B cell (primary cell): ENCODE data around the gene GPR137B. TPM values are rescaled to one million over a fixed set of nuclear protein-coding genes. Genes with fewer than 3 reads are reported as not detected.

Experiments used
- ATAC-seq: fragments of 200-7000 bp; cut with Tn5 transposase; one replicate; pipeline ENCODE4 v1.10.0; 2021; ENCODE audit warnings: low read depth, mild to moderate bottlenecking, moderate number of reproducible peaks, moderate library complexity
- CTCF ChIA-PET: fragments of 350-600 bp; sonication (Branson Sonifier 250); formaldehyde crosslinking; loops from one replicate; lab custom pipeline; 2021; ENCODE audit warnings: antibody characterized with exemption, inconsistent platforms; lab: Charles Lee
- POLR2A ChIA-PET: fragments of 350-600 bp; sonication (Branson Sonifier 250); formaldehyde crosslinking; loops from one replicate; lab custom pipeline; 2021; ENCODE audit warnings: antibody characterized with exemption; lab: Charles Lee
- DNase-seq: peaks from one replicate; pipeline ENCODE4 v3.0.0; 2013
- H2AFZ ChIP-seq: 2 replicates; pipeline ENCODE4 v1.6.1; 2012; ENCODE audit warnings: mild to moderate bottlenecking, low read depth, low read length; ENCODE audit not compliant: insufficient read depth, poor library complexity, severe bottlenecking
- H3K27ac ChIP-seq, 2 donors: 1 replicate in 1 of 2; 2 replicates in 1 of 2; pipeline ENCODE4 v1.5.1; 2012 to 2013; ENCODE audit warnings: low read length in 2 of 2, mild to moderate bottlenecking in 2 of 2, moderate library complexity in 1 of 2
- H3K27me3 ChIP-seq, 4 experiments: fragments of 200-600 bp in 1 of 4; sonication (generic) in 1 of 4; replicated peaks in 1 of 4; 1 replicate in 2 of 4; 2 replicates in 2 of 4; pipeline versions ENCODE4 v1.6.1 to v1.7.0; 2013 to 2016; ENCODE audit warnings: low read length in 3 of 4, mild to moderate bottlenecking in 2 of 4, mixed read lengths in 1 of 4, moderate library complexity in 1 of 4; ENCODE audit not compliant: insufficient read depth in 4 of 4, control insufficient read depth in 3 of 4; ENCODE audit errors: control extremely low read depth in 1 of 4
- H3K36me3 ChIP-seq, 2 experiments: replicated peaks in 1 of 2; 1 replicate in 1 of 2; 2 replicates in 1 of 2; pipeline versions ENCODE4 v1.6.1 to v1.7.1; 2013; ENCODE audit warnings: low read length in 1 of 2; ENCODE audit not compliant: insufficient read depth in 2 of 2, control insufficient read depth in 1 of 2; ENCODE audit errors: control extremely low read depth in 1 of 2, extremely low read depth in 1 of 2
- H3K4me1 ChIP-seq, 2 donors: fragments of 200-600 bp in 1 of 2; sonication (generic) in 1 of 2; 1 replicate in 1 of 2; 2 replicates in 1 of 2; pipeline versions ENCODE4 v1.5.1 to v1.6.1; 2013 to 2017; ENCODE audit warnings: low read length in 2 of 2; ENCODE audit not compliant: control insufficient read depth in 2 of 2, insufficient read depth in 2 of 2
- H3K4me2 ChIP-seq: replicated peaks from 2 replicates; pipeline ENCODE3; 2012; ENCODE audit warnings: mild to moderate bottlenecking, low read depth, low read length; ENCODE audit not compliant: poor library complexity, severe bottlenecking
- H3K4me3 ChIP-seq, 5 experiments: fragments of 200-600 bp in 1 of 5; sonication (generic) in 1 of 5; 1 replicate in 3 of 5; 2 replicates in 2 of 5; pipeline versions ENCODE4 v1.5.1 to v1.7.0; 2011 to 2016; ENCODE audit warnings: low read length in 4 of 5, mild to moderate bottlenecking in 4 of 5, low read depth in 2 of 5, control low read depth in 1 of 5, moderate library complexity in 1 of 5; ENCODE audit not compliant: insufficient read depth in 1 of 5; ENCODE audit errors: control extremely low read depth in 1 of 5, extremely low read depth in 1 of 5
- H3K79me2 ChIP-seq: fragments of 200-600 bp; sonication (generic); one replicate; pipeline ENCODE4 v1.6.0; 2016; ENCODE audit warnings: low read length; ENCODE audit not compliant: control insufficient read depth, insufficient read depth
- H3K9ac ChIP-seq: fragments of 200-600 bp; sonication (generic); 2 replicates; pipeline ENCODE4 v1.6.1; 2017; ENCODE audit warnings: mild to moderate bottlenecking, low read length, moderate library complexity
- H3K9me3 ChIP-seq, 3 donors: one replicate each; pipeline versions ENCODE4 v1.6.1 to v1.7.1; 2013; ENCODE audit warnings: low read length in 2 of 3; ENCODE audit not compliant: control insufficient read depth in 2 of 3, insufficient read depth in 1 of 3; ENCODE audit errors: control extremely low read depth in 1 of 3
- H4K20me1 ChIP-seq: 2 replicates; pipeline ENCODE4 v1.6.0; 2012; ENCODE audit warnings: mild to moderate bottlenecking, low read length; ENCODE audit not compliant: insufficient read depth, control insufficient read depth, poor library complexity, severe bottlenecking
- H3K27ac Mint-ChIP-seq: one replicate; pipeline ENCODE4 v1.8.0; 2021; ENCODE audit warnings: mixed read lengths
- H3K27me3 Mint-ChIP-seq: one replicate; pipeline ENCODE4 v1.8.0; 2021; ENCODE audit warnings: mixed read lengths
- H3K4me1 Mint-ChIP-seq: one replicate; pipeline ENCODE4 v1.8.0; 2021; ENCODE audit warnings: mixed read lengths
- H3K4me3 Mint-ChIP-seq: one replicate; pipeline ENCODE4 v1.8.0; 2021; ENCODE audit warnings: mixed read lengths
- H3K9me3 Mint-ChIP-seq: one replicate; pipeline ENCODE4 v1.8.0; 2022; ENCODE audit warnings: mixed read lengths; ENCODE audit not compliant: insufficient read depth
- CTCF ChIP-seq: fragments of 200-600 bp; IDR thresholded peaks from one replicate; pipeline ENCODE4 v1.8.0; 2022; ENCODE audit warnings: antibody characterized with exemption, mild to moderate bottlenecking
- EZH2 ChIP-seq: IDR thresholded peaks from 2 replicates; pipeline ENCODE4 v1.6.1; 2012; ENCODE audit warnings: borderline replicate concordance, low read depth, mild to moderate bottlenecking, moderate library complexity, low read length; ENCODE audit not compliant: insufficient read depth, poor library complexity, severe bottlenecking
- WGBS: methylation state at CpG from one replicate; pipeline ENCODE4 v1.1.5; 2013; ENCODE audit warnings: missing lambda C conversion rate; ENCODE audit not compliant: insufficient coverage; 5-methylcytosine and 5-hydroxymethylcytosine counted together
- intact Hi-C: fragments of 100-400 bp; cut with micrococcal nuclease; formaldehyde crosslinking; loops from one replicate; pipeline ENCODE4 v1.10.0; 2022
- polyA plus RNA-seq: library from polyadenylated mRNA; depleted of rRNA; stranded (reverse); fragments of >200 nt; gene quantifications from 2 replicates; pipeline ENCODE4 v1.2.3, GENCODE V29; 2012
- total RNA-seq, 2 donors: library from RNA; stranded (reverse); fragments of 120-200 nt in 1 of 2; gene quantifications; 1 replicate in 1 of 2; 2 replicates in 1 of 2; pipeline versions ENCODE4 v1.2.3 to v1.2.4, GENCODE V29; 2013 to 2022

GPR137B gene
- total and polyA plus RNA-seq, 2 donors (not counting 1 experiment from before 2014, with no cell fraction given): 1.5 to 11.8 TPM

DNA sequence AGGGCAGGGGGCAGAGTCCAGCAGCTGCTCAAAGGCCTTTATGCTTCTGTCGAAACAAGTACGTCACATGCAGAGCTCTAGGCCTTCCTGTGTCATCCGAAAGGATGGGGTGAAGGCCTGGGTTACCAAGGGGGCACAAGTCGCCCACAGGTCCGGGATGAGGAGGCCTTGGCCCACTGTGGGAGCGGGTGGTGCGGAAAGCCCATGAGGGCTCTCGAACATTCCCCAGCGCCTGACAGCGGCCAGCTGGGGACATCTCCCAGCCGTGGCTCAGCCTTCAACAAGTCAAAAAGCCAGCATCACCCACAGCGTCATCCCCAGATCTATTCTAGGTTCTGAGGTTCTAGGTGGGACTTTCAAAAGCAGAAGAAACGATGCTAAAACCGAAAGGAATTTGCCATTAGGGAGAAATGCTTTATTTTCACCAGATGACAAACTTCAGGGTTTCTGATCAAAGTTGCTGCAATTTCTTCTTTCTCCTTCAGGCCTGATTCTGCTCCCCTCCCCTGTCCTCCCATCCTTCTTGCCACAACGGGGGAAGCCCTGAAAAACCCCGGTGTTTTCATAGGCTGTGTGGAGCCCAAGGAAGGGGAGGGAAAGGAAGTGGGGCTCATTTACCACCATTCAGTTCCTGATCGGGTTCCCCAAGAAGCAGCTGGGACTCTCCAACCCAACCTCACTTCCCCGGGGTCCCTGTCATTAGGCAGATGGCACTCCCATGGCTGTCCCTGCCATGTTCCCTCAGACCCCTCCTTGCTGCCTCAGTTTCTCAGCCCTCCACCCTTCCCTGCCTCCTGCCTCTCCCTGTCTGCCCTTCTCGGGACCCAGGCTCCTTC is 17.6 kb downstream of the GPR137B start:
- POLR2A ChIA-PET: no interaction called here
- H3K9me3 Mint-ChIP-seq: peaks cover 19% of the 10 kb centered on the region
- Histone ChIP-seq H3K79me2 (peaks cover 8% of the 10 kb centered on the region), H3K9me3 (peaks cover 1 to 86% (median 40%) of the 10 kb centered on the region in 3 donors), H3K27me3 (peaks cover 0 to 32% (median 11%) of the 10 kb centered on the region in 4 experiments), H3K4me2 (peak overlapping the region; percentile 65), H3K9ac (peak overlapping the region; percentile 38), H3K4me1 (peaks cover 36 to 51% of the 10 kb centered on the region in 2 donors), H3K36me3 (no peaks in the 10 kb centered on the region), H4K20me1 (peaks cover 6% of the 10 kb centered on the region), H2AFZ (peak overlapping the region; percentile 36), H3K4me3 (peak overlapping the region in 2 of 5 experiments; percentile 12 to 28), H3K27ac (peak overlapping the region; percentile 46 to 63)
- H3K27ac Mint-ChIP-seq: peak overlapping the region; percentile 26
- CTCF ChIA-PET: interaction anchor here (1.2 kb wide), 1 partner anchor 19 kb away, joined by 3 read pairs; no protein-coding TSS in a partner anchor
- DNase-seq (peak; percentile 62), ATAC-seq (peak; percentile 15)
- peaks cover 74% of the 10 kb centered on the region for H3K4me1 Mint-ChIP-seq
- intact Hi-C loops: loop anchor here (5.0 kb wide), 1 partner anchor 293 kb away; the partner anchor contains the start of gene LYST
- H3K4me3 Mint-ChIP-seq: peak overlapping the region; percentile 51
- TF ChIP-seq CTCF (no peak), EZH2 (no peak)
- peaks cover 27% of the 10 kb centered on the region for H3K27me3 Mint-ChIP-seq
- WGBS: 74% methylated on average over 13 of the region's 19 CpGs
